ENCODE measurements around the gene FPGS. TPM values are rescaled to one million over a fixed set of nuclear protein-coding genes. Genes with fewer than 3 reads are reported as not detected.
A peak's percentile ranks its signal among the peaks of the same experiment; 100 is the strongest.

Gene FPGS
- total RNA-seq, 1 donor from 2014 or later, result 51.3 TPM

- H3K4me3 Mint-ChIP-seq (ENCODE audit: unreplicated experiment), result no peak overlapping the region
- H3K27me3 Mint-ChIP-seq (ENCODE audit: unreplicated experiment), result peaks cover 24% of the 10 kb centered on the region
- no peak for TF ChIP-seq CTCF (IDR thresholded peaks at IDR 0.05; ENCODE audit: unreplicated experiment)
- no peaks in the 10 kb centered on the region for H3K9me3 Mint-ChIP-seq (ENCODE audit: unreplicated experiment)
- no peak for DNase-seq (ENCODE audit: low spot score)
- no peaks in the 10 kb centered on the region for H3K4me1 Mint-ChIP-seq (ENCODE audit: unreplicated experiment)
- peaks cover 20% of the 10 kb centered on the region for H3K36me3 Mint-ChIP-seq (ENCODE audit: low read depth, unreplicated experiment)
- H3K27ac Mint-ChIP-seq (ENCODE audit: unreplicated experiment), result no peak overlapping the region
Observed at GRCh38 chr9:127815512-127816361, 13.1 kb downstream of the FPGS start.

GRCh38 chr9:127816362-127816725 is 13.7 kb downstream of the FPGS start:
- no peak for TF ChIP-seq CTCF (IDR thresholded peaks at IDR 0.05; ENCODE audit: unreplicated experiment)
- DNase-seq (ENCODE audit: low spot score), result no peak
- no peak overlapping the region for H3K27ac Mint-ChIP-seq (ENCODE audit: unreplicated experiment)
- H3K27me3 Mint-ChIP-seq (ENCODE audit: unreplicated experiment), result peaks cover 24% of the 10 kb centered on the region
- no peak overlapping the region for H3K4me3 Mint-ChIP-seq (ENCODE audit: unreplicated experiment)
- H3K4me1 Mint-ChIP-seq (ENCODE audit: unreplicated experiment), result no peaks in the 10 kb centered on the region
- H3K36me3 Mint-ChIP-seq (ENCODE audit: low read depth, unreplicated experiment), result peaks cover 24% of the 10 kb centered on the region
- H3K9me3 Mint-ChIP-seq (ENCODE audit: unreplicated experiment), result no peaks in the 10 kb centered on the region

GRCh38 chr9:127816728-127817127 is 14.0 kb downstream of the FPGS start:
- TF ChIP-seq CTCF (IDR thresholded peaks at IDR 0.05; ENCODE audit: unreplicated experiment), result no peak
- Mint-ChIP-seq H3K9me3 (ENCODE audit: unreplicated experiment) (no peaks in the 10 kb centered on the region), H3K36me3 (ENCODE audit: low read depth, unreplicated experiment) (peaks cover 24% of the 10 kb centered on the region), H3K4me3 (ENCODE audit: unreplicated experiment) (no peak overlapping the region), H3K4me1 (ENCODE audit: unreplicated experiment) (no peaks in the 10 kb centered on the region), H3K27ac (ENCODE audit: unreplicated experiment) (no peak overlapping the region), H3K27me3 (ENCODE audit: unreplicated experiment) (peaks cover 24% of the 10 kb centered on the region)
- DNase-seq (ENCODE audit: low spot score), result no peak

- H3K9me3 Mint-ChIP-seq (ENCODE audit: unreplicated experiment), result no peaks in the 10 kb centered on the region
- no peak for DNase-seq (ENCODE audit: low spot score)
- peaks cover 27% of the 10 kb centered on the region for H3K36me3 Mint-ChIP-seq (ENCODE audit: low read depth, unreplicated experiment)
- peak overlapping the region; percentile 48 for H3K27ac Mint-ChIP-seq (ENCODE audit: unreplicated experiment)
- TF ChIP-seq CTCF (IDR thresholded peaks at IDR 0.05; ENCODE audit: unreplicated experiment), result no peak
- H3K27me3 Mint-ChIP-seq (ENCODE audit: unreplicated experiment), result peaks cover 23% of the 10 kb centered on the region
- no peaks in the 10 kb centered on the region for H3K4me1 Mint-ChIP-seq (ENCODE audit: unreplicated experiment)
- H3K4me3 Mint-ChIP-seq (ENCODE audit: unreplicated experiment), result peak overlapping the region; percentile 79
Observed at GRCh38 chr9:127817881-127818434, 15.3 kb downstream of the FPGS start.

GRCh38 chr9:127818574-127818973 is 15.9 kb downstream of the FPGS start:
- no peak for DNase-seq (ENCODE audit: low spot score)
- Mint-ChIP-seq H3K36me3 (ENCODE audit: low read depth, unreplicated experiment) (peaks cover 27% of the 10 kb centered on the region), H3K4me3 (ENCODE audit: unreplicated experiment) (peak overlapping the region; percentile 79), H3K27me3 (ENCODE audit: unreplicated experiment) (peaks cover 20% of the 10 kb centered on the region), H3K4me1 (ENCODE audit: unreplicated experiment) (no peaks in the 10 kb centered on the region), H3K9me3 (ENCODE audit: unreplicated experiment) (no peaks in the 10 kb centered on the region), H3K27ac (ENCODE audit: unreplicated experiment) (no peak overlapping the region)
- no peak for TF ChIP-seq CTCF (IDR thresholded peaks at IDR 0.05; ENCODE audit: unreplicated experiment)
